H54 (cell line): Measurements from ENCODE around the gene ZNF768.

Experiments
- DNase-seq: peaks from one replicate; pipeline ENCODE4 v3.0.0; 2011; ENCODE audit warnings: low spot score, mixed read lengths; ENCODE audit not compliant: insufficient read length
- FAIRE-seq: peaks from 3 replicates; lab custom pipeline; 2011; peaks lifted over from hg19 to GRCh38; lab: Jason Lieb, UNC
- POLR2A ChIP-seq: IDR thresholded peaks from 2 replicates; pipeline ENCODE4 v1.6.1; 2011; ENCODE audit warnings: low read depth, mild to moderate bottlenecking, low read length

The ZNF768 gene

GRCh38 chr16:30526137-30526822 lies at the start of gene ZNF768:
Gene ZNF768 (minus strand): TSS chr16:30526566. CDS start chr16:30526413, 153 bp downstream.
- peak; percentile 58 for TF ChIP-seq POLR2A
- FAIRE-seq, result no peak
- peak; percentile 63 for DNase-seq

DNA sequence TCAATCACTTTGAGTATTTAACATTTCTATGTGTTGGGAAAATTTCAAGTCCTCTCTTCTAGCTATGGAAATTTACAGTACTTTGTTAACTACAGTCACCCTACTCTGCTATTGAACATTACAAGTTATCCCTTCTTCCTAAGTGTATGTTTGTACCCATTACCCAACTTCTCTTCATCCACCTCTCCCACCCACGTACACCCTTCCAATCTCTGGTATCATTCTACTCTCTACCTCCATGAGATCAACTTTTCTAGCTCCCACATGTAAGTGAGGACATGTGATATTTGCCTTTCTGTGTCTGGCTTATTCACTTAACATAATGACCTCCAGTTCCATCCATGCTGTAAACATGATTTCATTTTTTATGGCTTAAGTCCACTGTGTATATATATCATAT lies 48.3 kb upstream of the ZNF768 start:
- no peak for DNase-seq
- no peak for TF ChIP-seq POLR2A
- no peak for FAIRE-seq

DNA sequence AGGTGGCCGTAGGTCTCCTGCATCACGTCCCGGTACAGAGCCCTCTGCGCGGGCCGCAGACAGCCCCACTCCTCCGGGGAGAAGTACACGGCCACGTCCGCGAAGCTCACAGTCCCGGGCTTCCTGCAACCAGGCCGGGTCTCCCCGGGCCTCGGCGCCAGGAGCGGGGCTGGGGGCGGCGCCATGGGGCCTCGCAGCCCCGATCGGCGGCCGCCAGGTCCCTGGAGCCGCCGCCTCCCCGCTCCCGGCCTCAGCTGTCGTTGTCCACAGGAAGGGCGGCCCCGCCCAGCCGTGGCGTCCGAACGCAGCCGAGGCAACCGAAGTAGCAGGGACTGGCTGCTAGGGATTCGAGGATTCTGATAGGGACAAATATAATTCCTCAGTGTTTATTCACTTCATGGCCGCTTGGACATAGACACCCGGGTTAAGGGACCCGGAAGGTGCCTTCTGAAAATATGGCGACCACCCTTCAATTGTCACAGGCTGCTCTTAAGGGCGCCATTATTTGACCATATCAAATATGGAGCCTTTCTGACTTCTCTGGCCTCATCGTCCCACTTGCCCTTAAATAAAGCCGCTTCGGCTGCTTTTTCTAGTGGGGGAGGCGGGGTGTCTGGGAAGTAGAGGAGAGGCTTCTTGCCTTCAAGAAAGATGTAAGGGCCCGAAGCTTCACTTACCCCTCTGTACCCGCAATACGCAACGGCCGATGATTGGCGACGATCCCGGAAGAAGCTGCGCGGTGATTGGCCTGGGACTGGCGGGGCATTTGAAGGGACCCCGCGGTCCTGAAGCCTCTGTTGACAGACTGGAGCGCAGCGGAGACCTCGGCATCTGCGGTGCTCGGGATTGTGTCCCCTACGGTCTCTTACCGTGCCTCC lies 45.3 kb upstream of the ZNF768 start, which contains the start of gene ZNF688:
ZNF688 (minus strand) TSS at position 270 of the 878 bp plus-strand sequence; CDS start at position 185, 85 bp downstream.
- FAIRE-seq (peak; percentile 67), DNase-seq (peak; percentile 93)
- TF ChIP-seq POLR2A, result peak; percentile 53

- FAIRE-seq (no peak), DNase-seq (no peak)
- TF ChIP-seq POLR2A, result no peak
Observed at GRCh38 chr16:30570636-30571444, 44.5 kb upstream of the ZNF768 start.

DNA sequence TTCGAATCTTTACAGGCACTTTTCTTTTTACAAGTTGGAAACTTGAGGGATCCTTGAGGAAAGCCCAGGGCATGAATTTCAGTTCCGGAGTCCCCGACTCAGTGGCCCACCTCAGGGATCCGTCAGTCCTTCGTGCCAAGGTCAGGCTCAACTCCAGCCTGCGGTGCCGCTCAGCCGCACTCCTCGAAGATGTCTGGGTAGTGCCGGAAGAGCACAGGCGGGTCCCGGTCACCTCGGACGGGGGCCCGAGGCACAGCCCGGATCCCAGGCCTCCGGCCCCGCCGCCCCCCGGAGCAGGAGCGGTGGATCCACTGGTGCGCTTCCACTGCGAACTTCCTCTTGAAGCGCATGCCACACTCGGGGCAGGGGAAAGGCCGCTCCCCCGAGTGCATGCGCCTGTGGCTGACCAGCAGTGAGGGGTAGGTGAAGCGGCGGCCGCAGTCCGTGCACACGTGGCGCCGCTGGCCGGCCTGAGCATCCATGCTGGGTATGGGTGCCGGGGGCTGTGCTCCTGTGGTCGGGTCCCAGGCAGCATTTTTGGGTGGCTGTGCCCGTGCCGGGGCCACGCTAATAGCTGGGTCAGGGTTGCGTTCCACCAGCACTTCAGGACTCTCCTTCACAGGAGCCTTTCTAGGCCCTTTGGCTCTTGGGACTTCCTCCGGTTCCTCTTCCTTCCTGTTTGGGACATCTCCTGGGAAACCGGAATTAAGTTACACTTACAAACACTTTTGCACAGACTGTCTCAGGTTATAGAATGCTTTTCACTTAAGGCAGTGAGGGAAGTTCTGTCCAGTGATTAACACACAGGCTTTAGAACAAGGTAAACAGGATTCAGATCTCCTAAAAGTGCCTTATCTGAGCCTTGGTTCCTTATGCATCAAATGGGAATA lies 43.6 kb upstream of the ZNF768 start:
- FAIRE-seq, result no peak
- no peak for DNase-seq
- no peak for TF ChIP-seq POLR2A

GRCh38 chr16:30569281-30569680 lies 42.9 kb upstream of the ZNF768 start:
- FAIRE-seq, result no peak
- no peak for TF ChIP-seq POLR2A

GRCh38 chr16:30567991-30568638 lies 41.7 kb upstream of the ZNF768 start:
- FAIRE-seq (peak; percentile 69), DNase-seq (peak; percentile 62)
- TF ChIP-seq POLR2A, result no peak

More at GRCh38 chr16:30569281-30569680, 42.9 kb upstream of the ZNF768 start:
- no peak for DNase-seq

- FAIRE-seq (no peak), DNase-seq (peak; percentile 19)
- no peak for TF ChIP-seq POLR2A
Observed at GRCh38 chr16:30567160-30567990, 41.0 kb upstream of the ZNF768 start.

DNA sequence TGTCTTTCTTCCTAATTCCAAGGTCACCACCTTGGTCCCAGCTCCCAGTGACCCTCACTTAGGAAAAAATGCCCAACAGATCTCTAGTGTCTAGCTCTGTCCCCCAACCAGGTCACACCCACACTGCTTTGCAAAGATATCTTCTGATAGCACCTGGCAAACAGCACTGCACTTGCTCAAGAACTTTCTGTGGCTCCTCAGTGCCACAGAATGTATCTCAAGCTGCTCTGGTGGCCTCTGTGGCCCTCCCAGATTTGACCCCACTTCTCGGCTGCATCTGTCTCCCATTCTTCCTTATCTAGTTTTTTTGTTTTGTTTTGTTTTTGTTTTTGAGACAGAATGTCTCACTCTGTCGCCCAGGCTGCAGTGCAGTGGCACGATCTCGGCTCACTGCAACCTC lies 40.2 kb upstream of the ZNF768 start:
- no peak for TF ChIP-seq POLR2A
- DNase-seq (no peak), FAIRE-seq (no peak)

GRCh38 chr16:30565984-30566383 lies 39.6 kb upstream of the ZNF768 start:
- DNase-seq, result no peak

DNA sequence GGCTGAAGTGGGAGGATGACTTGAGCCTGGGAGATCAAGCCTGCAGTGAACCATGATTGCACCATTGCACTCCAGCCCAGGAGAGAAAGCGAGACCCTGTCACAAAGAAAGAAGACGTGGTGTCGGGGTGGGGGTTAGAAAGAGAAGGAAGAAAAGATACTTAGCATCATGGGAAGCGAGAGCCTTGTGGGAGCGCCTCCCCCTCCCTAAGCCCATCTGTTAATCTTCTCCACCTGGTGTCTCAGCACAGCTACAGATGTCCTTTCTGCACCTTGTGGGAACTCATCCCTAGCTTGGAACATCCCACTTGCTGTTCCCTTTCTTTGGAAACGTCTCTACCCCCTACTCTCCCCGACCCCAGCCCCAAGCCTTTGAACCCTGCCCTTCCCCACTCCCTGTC lies 39.2 kb upstream of the ZNF768 start:
- DNase-seq (no peak), FAIRE-seq (no peak)
- TF ChIP-seq POLR2A, result no peak

More at GRCh38 chr16:30565984-30566383, 39.6 kb upstream of the ZNF768 start:
- no peak for FAIRE-seq
- TF ChIP-seq POLR2A, result no peak
